HG03025 (cell line): ENCODE data around the gene NIM1K.
"Not testable (repeated sequence)": the region's sequence is repeated elsewhere in the genome, so short reads cannot be mapped to it uniquely, and the experiment has no call there.

Experiments used
- ATAC-seq: cut with Tn5 transposase; IDR thresholded peaks from one replicate; pipeline ENCODE4 v1.9.1; 2021; ENCODE audit warnings: mild to moderate bottlenecking, moderate library complexity; ENCODE audit not compliant: unreplicated experiment, low FRiP score

NIM1K gene

GRCh38 chr5:43274435-43275114, 82.5 kb downstream of the NIM1K start:
- no peak for ATAC-seq

DNA sequence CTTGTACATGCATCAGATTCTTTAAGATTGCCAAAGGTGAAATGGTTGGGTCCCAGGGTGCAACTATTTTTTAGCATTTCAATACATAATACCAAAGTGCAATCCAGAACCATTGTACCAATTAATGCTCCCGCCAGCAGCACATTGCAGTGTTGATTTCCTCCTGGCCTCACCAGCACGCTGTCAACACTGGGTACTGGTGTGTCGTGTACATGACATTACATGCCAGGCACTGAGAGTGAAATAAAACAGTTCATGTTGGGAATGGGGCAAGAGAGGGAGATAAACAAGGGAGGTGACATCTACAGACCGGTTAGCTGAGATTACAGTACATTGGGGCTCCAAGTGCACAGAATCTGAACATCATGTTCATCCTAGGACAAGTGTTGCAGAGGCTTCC, 83.4 kb downstream of the NIM1K start:
- ATAC-seq = no peak

GRCh38 chr5:43279548-43280274, 87.7 kb downstream of the NIM1K start:
- no peak for ATAC-seq

DNA sequence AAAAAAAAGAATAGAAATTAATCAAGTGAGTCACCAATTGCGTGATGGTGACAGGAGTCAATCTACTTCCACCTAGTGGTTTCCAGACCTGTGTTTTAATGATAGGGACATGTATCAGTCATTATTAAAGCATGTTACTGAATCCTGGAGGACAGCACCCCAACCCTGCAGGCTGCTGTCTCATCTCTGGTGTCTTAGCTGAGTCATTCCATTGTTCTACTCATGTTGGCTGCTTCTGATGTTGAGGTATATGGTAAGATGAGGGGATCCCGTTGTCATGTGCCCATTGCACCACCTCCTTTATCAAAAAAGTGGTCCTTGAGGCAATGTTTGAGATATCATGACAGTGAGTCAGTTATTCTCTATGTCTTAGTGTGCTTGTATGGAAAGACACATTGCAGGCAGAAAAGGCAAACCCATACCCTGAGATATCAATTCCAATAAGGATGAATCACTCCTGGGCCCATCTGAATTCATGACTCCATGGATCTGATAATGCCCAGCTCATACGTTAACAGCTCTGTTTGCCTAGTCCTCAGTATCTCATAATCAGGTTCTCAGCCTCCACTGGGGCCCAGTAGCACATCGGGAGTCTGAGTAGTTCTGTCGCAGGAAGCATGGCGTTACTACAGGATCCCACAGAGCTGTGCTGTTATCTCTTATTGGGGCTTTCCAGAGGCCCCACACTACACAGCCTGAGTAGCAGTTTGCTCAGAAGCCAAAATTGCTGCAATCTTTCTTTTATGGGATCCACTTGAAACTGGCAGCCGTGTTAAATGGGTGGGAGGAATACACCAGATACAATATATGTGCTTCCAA, 90.0 kb downstream of the NIM1K start:
- ATAC-seq = no peak

- no peak for ATAC-seq
Observed at GRCh38 chr5:43286623-43287022, 94.6 kb downstream of the NIM1K start.

- no peak for ATAC-seq
Observed at GRCh38 chr5:43287493-43287892, 95.5 kb downstream of the NIM1K start.

- ATAC-seq = no peak
Observed at GRCh38 chr5:43288269-43288831, 96.3 kb downstream of the NIM1K start.

DNA sequence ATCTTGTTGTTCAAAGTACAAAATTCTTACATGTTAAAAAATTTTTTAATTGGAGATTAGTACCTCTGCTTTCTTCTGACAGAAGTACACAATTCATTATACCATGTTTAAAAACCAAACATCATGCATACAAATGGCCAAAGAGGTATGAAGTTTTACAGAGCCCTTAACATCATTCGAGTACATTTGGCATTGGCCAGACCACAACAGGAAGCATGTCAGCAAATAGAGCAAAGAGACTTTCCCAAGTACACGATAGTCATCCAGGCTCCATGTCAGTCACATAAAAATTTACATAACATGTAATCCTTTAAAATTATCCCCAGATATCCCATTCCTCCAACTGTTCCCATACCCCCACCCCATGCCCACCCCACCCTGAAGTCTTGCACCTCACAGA, 98.7 kb downstream of the NIM1K start:
- no peak for ATAC-seq

DNA sequence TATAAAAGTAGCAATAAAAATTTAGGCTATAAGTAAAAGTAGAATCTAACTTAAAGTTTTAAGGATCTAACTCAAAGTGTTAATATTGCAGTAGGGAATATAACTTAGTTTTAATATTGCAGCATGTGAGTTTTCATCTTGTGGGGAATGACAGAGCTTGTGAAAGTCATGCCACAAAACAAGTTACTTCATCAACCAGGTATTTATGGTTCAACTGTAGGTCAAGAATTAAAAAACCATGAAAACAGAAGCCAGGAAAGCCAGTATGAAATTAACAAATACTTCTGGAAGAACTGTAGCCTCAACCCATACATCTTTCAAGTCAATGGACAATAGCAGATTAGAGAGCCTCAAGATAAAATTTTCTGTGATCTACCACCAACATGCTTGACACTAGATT, 102.2 kb downstream of the NIM1K start:
- ATAC-seq = no peak

- ATAC-seq = no peak
Observed at GRCh38 chr5:43295202-43295601, 103.2 kb downstream of the NIM1K start.

DNA sequence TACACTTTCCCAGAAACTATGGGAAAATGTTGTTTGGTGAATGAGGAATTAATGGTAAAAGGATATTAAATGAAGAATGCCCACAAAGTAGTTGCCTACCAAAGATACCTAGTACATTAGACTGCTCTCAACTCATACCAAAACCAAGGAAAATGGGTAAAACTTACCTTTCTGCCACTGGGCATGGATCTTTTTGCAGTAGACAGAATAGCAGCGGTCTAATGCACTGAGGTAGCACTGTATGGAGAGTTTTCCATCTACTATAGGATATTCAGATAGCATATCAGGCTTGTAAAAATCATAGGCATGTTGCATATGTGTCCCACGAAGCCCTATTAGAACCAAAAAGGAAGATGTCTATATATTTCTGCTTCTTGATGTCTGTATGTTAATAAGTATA, 104.8 kb downstream of the NIM1K start:
- no peak for ATAC-seq

GRCh38 chr5:43298443-43298842, 106.4 kb downstream of the NIM1K start:
- ATAC-seq = no peak

DNA sequence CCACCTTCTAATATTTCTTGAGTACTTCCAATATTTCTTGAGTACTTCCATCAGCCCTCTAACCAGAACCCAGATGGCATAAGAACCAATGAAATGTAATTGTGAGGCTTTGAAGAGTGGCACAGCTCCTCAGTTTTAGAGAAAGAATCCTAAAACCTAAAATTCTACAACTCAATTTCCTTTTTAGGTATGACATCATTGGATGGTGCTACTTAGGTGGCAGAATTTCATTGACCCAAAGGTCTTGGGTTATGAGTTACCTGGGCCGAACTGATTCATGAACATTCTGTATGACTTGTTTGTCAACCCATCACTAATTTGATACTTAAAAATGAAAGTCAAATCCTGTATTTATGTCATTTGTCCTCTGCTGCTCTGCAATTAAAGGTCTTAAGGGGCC, 108.1 kb downstream of the NIM1K start:
- no peak for ATAC-seq

- no peak for ATAC-seq
Observed at GRCh38 chr5:43301653-43302091, 109.6 kb downstream of the NIM1K start.

- no peak for ATAC-seq
Observed at GRCh38 chr5:43302481-43302880, 110.5 kb downstream of the NIM1K start.

DNA sequence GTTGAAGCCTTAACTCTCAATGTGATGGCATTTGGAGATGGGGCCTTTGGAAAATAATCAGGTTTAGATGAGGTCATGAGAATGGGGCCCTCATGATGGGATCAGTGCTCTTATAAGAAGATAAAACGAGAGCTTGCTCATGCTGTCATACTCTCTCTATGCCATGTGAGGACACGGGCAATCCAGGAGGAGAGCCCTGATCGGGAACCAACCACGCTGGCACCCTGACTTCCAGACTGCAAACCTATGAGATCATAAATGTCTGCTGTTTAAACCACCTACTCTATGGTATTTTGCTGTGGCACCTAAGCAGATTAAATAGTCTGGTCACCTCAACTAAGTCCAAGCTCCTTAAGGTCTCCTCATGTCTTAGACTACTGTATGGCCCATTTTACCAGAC, 111.2 kb downstream of the NIM1K start:
- no peak for ATAC-seq

GRCh38 chr5:43304525-43304924, 112.5 kb downstream of the NIM1K start:
- ATAC-seq = no peak

GRCh38 chr5:43305948-43306565, 114.0 kb downstream of the NIM1K start:
- no peak for ATAC-seq

DNA sequence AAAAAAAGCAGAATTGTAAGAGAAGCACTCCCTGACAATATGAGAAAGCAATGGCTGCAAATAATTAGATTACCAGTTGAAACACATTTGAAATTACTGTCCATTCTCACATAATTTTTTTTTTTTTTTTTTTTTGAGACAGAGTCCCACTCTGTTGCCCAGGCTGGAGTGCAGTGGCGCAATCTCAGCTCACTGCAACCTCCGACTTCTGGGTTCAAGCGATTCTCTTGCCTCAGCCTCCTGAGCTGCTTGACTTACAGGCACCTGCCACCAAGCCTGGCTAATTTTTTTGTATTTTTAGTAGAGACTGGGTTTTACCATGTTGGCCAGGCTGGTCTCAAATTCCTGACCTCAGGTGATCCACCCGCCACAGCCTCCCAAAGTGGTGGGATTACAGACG, 114.9 kb downstream of the NIM1K start:
- ATAC-seq = not testable (repeated sequence)

- ATAC-seq = no peak
Observed at GRCh38 chr5:43309122-43309521, 117.1 kb downstream of the NIM1K start.

- no peak for ATAC-seq
Observed at GRCh38 chr5:43309637-43310036, 117.6 kb downstream of the NIM1K start.
